ENCODE measurements around the gene LRRC63.
"Not testable (repeated sequence)": the region's sequence is repeated elsewhere in the genome, so short reads cannot be mapped to it uniquely, and the experiment has no call there.

The LRRC63 gene

GRCh38 chr13:46267166-46267565, 55.4 kb downstream of the LRRC63 start:
- no peak for DNase-seq

GRCh38 chr13:46270416-46270815, 58.7 kb downstream of the LRRC63 start:
- DNase-seq, result no peak

GRCh38 chr13:46274094-46274698, 62.5 kb downstream of the LRRC63 start:
- no peak for DNase-seq

- DNase-seq, result no peak
These were observed 66.7 kb downstream of the LRRC63 start for GRCh38 chr13:46278474-46278873.

- no peak for DNase-seq
These were observed 70.1 kb downstream of the LRRC63 start for GRCh38 chr13:46281779-46282178.

GRCh38 chr13:46283912-46284824, 72.4 kb downstream of the LRRC63 start:
- not testable (repeated sequence) for DNase-seq

- DNase-seq, result no peak
These were observed 75.2 kb downstream of the LRRC63 start for GRCh38 chr13:46286972-46287371.

- no peak for DNase-seq
These were observed 77.0 kb downstream of the LRRC63 start for GRCh38 chr13:46288570-46289259.

GRCh38 chr13:46289260-46289955, 77.7 kb downstream of the LRRC63 start:
- DNase-seq, result no peak

GRCh38 chr13:46290434-46290833, 78.7 kb downstream of the LRRC63 start:
- DNase-seq, result no peak

GRCh38 chr13:46293436-46293835, 81.7 kb downstream of the LRRC63 start:
- DNase-seq, result no peak

GRCh38 chr13:46295491-46296114, 83.9 kb downstream of the LRRC63 start:
- peak; percentile 64 for DNase-seq

- DNase-seq, result no peak
These were observed 84.5 kb downstream of the LRRC63 start for GRCh38 chr13:46296115-46296822.

GRCh38 chr13:46296921-46297320, 85.2 kb downstream of the LRRC63 start:
- DNase-seq, result no peak

- DNase-seq, result no peak
These were observed 85.7 kb downstream of the LRRC63 start for GRCh38 chr13:46297361-46297811.

- DNase-seq, result no peak
These were observed 92.1 kb downstream of the LRRC63 start for GRCh38 chr13:46303742-46304385.

- DNase-seq, result no peak
These were observed 92.8 kb downstream of the LRRC63 start for GRCh38 chr13:46304546-46304945.

GRCh38 chr13:46307554-46307953, 95.8 kb downstream of the LRRC63 start:
- DNase-seq, result no peak

GRCh38 chr13:46310066-46310465, 98.3 kb downstream of the LRRC63 start:
- no peak for DNase-seq

GRCh38 chr13:46311217-46311616, 99.5 kb downstream of the LRRC63 start:
- no peak for DNase-seq

- no peak for DNase-seq
These were observed 101.3 kb downstream of the LRRC63 start for GRCh38 chr13:46313024-46313423.
